Measurements from ENCODE around the gene TPMT.
"Not testable (repeated sequence)": the region's sequence is repeated elsewhere in the genome, so short reads cannot be mapped to it uniquely, and the experiment has no call there.

TPMT gene

DNA sequence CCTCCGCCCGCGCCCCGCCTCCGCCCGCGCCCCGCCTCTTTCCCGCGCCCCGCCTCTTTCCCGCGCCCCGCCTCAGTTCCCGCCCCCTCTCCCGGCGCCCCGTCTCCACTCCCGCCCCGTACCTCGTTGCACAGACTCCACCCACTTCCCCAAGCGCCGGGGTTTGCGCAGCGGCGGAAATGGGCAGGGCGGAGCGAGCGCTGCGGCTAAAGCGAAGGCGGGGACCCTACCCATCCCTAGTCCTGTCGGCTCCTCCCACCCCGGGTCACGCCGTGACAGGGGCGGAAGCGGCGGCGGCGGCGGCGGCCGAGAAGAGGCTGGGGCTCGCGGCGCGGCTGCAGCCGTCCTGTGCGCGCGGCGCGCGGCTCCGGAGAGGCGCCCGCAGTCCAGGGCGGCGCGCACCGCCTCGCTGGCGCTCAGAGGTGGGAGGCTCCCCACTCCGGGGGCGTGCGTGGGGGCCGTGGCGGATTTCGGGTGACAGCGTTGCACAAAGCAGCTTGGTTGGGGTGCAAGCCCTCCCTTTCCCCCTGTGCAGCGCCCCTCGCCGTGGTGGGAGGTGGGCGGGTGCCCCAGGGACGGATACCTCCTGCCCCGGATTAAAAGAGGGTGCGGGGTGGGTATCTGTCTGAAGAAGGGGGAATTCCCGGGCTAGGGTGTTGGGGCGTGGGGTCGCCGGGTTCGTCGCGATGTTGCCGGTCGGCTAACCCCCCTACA is 430 bp upstream of the TPMT start, which contains the start of gene KDM1B:
TSS of gene KDM1B (plus strand) at position 273 of the 714 bp plus-strand sequence. CDS start 4,474 bp downstream, outside the sequence.
- DNase-seq = peak; percentile 98 to 99

GRCh38 chr6:18153311-18153703 is 1.6 kb downstream of the TPMT start:
- no peak for DNase-seq

- DNase-seq = no peak
These were observed 3.1 kb downstream of the TPMT start for GRCh38 chr6:18151801-18152200.

- DNase-seq = not testable (repeated sequence)
These were observed 3.5 kb downstream of the TPMT start for GRCh38 chr6:18151391-18151790.

GRCh38 chr6:18148304-18149025 is 6.4 kb downstream of the TPMT start:
- DNase-seq = no peak

- no peak for DNase-seq
These were observed 7.3 kb downstream of the TPMT start for GRCh38 chr6:18147616-18148015.

DNA sequence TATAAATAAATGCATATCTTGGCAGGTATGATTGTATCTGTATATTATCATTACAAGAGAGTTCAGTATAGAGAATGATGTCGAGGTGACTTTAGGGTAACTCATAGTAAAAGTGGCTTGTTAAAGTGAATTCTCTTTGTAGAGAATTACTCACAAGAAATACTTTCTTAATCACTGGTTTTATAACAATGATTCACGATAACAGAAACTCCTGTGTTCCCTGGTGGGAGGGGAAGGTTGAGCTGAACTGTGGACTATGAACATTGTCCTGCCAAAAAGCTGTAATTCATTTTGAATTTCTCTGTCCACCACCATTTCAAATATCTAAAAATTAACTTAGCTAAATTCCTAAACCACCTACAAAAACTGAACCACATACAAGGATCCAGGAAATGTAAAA is 7.7 kb downstream of the TPMT start:
- DNase-seq = no peak

DNA sequence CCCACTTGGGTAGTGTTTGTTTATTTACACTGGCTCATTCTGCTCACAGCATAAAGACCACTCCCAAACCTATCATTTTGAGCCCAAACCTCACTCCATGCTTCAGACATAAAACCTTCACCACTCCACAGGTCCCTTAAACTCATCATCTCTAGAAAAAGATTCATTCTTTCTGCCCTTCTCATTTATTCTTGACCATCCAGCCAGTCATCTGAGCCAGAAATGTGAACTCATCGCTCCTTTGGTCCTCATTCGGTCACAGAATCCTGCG is 12.4 kb downstream of the TPMT start:
- DNase-seq = no peak

DNA sequence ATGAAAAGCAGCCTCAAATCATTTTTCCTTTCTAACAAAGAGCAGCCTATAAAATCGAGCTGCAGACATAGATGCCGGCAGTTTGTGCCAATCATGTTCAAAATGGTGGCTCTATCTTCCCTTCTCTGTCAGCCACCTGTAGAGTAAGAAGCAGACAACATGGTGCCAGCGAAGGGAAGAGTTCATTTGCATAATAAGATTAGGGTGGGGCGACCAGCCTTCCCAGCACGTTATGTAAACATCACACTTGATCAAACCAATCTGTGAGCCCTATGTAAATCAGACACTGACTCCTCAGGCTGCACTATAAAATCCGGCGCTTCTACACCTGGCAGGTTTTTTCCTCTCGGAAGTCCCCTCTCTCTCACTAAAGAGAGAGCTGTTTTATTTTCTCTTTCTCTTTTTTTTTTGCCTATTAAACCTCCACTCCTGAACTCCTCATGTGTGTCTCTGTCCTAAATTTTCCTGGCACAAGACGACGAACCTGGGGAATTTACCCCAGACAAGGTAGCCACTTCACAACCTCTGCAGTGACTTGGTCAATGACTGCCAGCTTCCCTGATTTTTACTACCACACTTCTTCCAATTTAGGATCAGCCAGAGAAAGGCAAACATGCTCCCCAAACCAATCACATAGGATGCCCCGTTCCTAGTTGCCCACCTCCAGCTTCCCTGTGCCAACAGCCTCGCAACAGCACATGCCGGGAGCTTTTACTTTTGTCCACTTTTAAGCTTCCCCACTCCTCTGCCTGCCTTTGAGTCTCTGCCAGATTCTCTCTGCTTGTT is 12.9 kb downstream of the TPMT start:
- DNase-seq = no peak

DNA sequence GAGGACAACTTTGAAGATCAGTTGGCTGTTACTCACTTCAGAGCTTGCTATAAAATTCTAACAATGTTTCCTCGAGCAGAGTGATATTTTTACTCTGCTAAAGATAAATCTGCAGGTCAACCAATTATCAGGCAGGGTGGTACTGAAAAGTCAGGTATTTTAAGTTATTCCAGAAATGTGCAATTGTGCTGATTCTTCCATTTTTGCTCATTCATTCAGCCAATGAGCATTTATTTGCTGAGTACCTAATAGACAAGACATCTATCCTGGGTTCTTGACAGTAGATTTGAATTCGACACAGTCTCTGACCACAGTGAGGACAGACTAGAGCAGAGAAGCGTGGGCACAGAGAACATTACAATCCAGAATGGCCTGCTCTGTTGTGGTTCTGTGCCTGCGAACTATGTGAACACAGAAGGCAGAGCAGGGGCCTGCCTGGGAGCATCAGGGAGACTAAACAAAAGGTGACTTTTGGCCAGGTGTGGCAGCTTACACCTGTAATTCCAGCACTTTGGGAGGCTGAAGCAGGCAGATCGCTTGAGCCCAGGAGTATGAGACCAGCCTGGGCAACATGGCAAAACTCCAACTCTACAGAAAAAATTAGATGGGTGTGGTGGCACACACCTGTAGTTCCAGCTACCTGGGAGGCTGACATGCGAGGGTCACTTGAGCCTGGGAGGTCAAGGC is 14.8 kb downstream of the TPMT start:
- DNase-seq = no peak

DNA sequence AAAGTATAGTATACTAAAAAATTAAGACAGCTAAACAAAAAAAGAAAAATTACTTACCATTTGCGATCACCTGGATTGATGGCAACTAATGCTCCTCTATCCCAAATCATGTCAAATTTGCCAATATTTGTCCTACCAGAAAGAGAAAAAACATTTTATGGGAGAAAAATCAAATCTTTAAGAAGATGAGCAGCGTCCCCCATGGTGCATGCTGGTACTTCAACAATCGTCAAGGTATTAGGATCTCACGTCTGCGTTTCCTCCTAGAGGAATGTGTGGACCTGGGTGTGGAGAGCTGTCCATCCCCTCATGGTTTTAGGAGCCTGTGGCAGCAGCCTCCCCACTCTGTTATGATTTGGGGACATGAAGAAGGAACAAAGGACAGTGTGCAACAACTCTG is 16.0 kb downstream of the TPMT start:
- no peak for DNase-seq

DNA sequence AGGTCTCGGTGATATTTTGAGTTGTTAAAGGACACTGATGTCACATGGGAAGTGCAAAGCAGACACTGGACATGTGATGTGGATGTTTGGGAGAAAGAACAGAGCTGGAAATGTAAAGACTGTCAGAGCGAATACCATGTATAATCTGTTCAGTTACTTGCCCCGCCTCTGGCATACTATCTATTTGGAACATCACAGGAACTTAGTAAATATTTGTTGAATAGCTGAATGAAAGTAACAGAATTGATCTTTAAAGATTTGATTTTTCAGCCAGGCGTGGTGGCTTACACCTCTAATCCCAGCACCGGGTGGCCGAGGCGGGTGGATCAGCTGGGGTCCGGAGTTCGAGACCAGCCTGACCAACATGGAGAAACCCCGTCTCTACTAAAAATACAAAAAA is 18.6 kb downstream of the TPMT start:
- DNase-seq = no peak

- no peak for DNase-seq
These were observed 19.7 kb downstream of the TPMT start for GRCh38 chr6:18135171-18135570.

- DNase-seq = no peak
These were observed 22.5 kb downstream of the TPMT start for GRCh38 chr6:18132346-18132745.

- DNase-seq = no peak
These were observed 28.8 kb downstream of the TPMT start for GRCh38 chr6:18126121-18126520.

- peak; percentile 79 to 80 for DNase-seq
These were observed 32.5 kb downstream of the TPMT start, which contains the start of gene NHLRC1 for GRCh38 chr6:18122128-18123093. Gene NHLRC1 (minus strand): TSS chr6:18122677. CDS start chr6:18122606, 71 bp downstream.

DNA sequence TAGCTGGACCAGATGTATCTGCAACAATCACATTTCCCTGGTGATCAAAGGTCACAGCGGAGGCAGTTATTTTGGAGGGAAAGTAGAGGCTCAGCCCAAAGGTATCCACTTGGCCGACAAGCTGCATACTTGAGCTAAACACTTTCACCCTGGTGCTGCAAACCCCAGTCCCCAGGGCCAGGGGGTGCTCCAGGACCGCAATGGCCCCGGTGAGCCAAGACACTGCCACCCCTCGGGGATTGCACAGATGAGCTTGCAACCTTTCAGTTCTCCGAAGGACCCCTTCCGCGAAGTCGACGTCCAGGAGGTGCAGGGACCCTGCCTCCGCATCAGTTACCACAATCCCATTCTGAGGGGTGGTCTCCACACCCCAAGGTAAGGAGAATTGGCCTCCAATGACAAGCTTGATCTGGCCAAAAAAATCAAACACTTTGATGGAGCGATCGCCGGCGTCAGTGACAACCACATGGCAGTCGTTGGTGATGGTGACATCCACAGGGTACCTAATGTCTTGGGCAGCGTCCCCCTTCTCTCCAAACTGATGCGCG is 33.2 kb downstream of the TPMT start:
- DNase-seq = no peak

DNA sequence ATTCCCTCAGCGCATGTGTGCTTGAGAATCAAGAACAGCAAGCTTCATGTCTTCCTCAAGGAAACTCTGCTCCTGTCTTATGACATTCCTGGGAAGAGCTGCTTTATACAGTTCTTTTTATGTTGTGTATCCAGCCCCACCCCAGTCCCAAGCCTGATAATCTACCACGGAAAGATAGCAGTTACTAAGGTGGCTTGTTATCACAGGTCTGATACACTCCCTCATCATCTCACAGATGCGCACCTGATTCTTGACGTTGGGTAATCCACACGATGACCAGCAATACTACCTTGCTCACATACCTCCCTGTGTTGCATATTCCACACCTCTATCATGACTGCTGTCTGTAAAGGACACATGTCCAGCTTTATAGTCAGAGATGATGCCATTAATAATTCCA is 35.6 kb downstream of the TPMT start:
- DNase-seq = no peak

- no peak for DNase-seq
These were observed 36.5 kb downstream of the TPMT start for GRCh38 chr6:18118330-18118729.

DNA sequence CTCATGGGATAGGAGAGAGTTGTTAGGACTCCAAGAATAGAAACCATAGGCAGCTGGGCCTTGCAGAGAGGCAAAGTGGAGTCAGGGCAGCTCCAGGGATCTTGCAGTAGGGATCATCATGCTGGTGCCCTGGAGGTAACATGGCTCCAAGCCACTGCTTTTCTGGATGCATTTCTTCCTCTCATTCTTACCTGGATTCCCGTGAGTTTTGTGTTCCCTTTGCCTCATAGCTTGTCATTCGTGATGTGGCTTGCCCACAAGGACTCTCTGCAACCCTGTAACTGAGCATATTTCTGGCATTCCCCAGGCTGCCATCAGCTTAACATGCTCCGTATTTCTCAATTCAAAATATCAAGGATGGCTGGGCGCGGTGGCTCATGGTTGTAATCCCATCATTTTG is 37.7 kb downstream of the TPMT start:
- DNase-seq = no peak

- no peak for DNase-seq
These were observed 39.5 kb downstream of the TPMT start for GRCh38 chr6:18115356-18115755.

- no peak for DNase-seq
These were observed 44.7 kb downstream of the TPMT start for GRCh38 chr6:18110162-18110561.
